ENCODE results near the gene NCK1.

GRCh38 chr3:136974670-136975069 is 112.7 kb downstream of the NCK1 start:
- no peak for TF ChIP-seq CTCF (IDR thresholded peaks at IDR 0.05; ENCODE audit: low read depth, low read length)
- no peak for TF ChIP-seq POLR2A (IDR thresholded peaks at IDR 0.05; ENCODE audit: extremely low read depth, insufficient read length)
- TF ChIP-seq MYC (IDR thresholded peaks at IDR 0.05; ENCODE audit: low read depth, low read length): no peak
